ENCODE measurements around the gene TLCD2. TPM values are rescaled to one million over a fixed set of nuclear protein-coding genes. Genes with fewer than 3 reads are reported as not detected.
"Not testable (repeated sequence)": the region's sequence is repeated elsewhere in the genome, so short reads cannot be mapped to it uniquely, and the experiment has no call there.

Gene TLCD2
- total RNA-seq, 1 donor from 2014 or later: 7.5 TPM

GRCh38 chr17:1745513-1746020 lies 35.4 kb upstream of the TLCD2 start:
- intact Hi-C loops (cut with DNase I): no loop called here
- H3K27ac ChIP-seq: no peak overlapping the region
- no peak overlapping the region for H3K4me3 ChIP-seq
- no peak for TF ChIP-seq CTCF (IDR thresholded peaks at IDR 0.05)
- H3K27me3 ChIP-seq: no peaks in the 10 kb centered on the region
- no peaks in the 10 kb centered on the region for H3K9me3 ChIP-seq
- H3K36me3 ChIP-seq: no peaks in the 10 kb centered on the region
- DNase-seq (ENCODE audit: low spot score in 2 of 2): no peak
- no peaks in the 10 kb centered on the region for H3K4me1 ChIP-seq

GRCh38 chr17:1744551-1745512 lies 34.7 kb upstream of the TLCD2 start:
- H3K4me1 ChIP-seq: no peaks in the 10 kb centered on the region
- DNase-seq (ENCODE audit: low spot score in 2 of 2): no peak
- no peaks in the 10 kb centered on the region for H3K27me3 ChIP-seq
- intact Hi-C loops (cut with DNase I): no loop called here
- no peaks in the 10 kb centered on the region for H3K36me3 ChIP-seq
- no peaks in the 10 kb centered on the region for H3K9me3 ChIP-seq
- no peak for TF ChIP-seq CTCF (IDR thresholded peaks at IDR 0.05)
- H3K27ac ChIP-seq: peak overlapping the region in 1 of 2 donors; percentile 25
- no peak overlapping the region for H3K4me3 ChIP-seq

GRCh38 chr17:1743088-1743439 lies 32.9 kb upstream of the TLCD2 start:
- no peak for TF ChIP-seq CTCF (IDR thresholded peaks at IDR 0.05)
- Histone ChIP-seq H3K27ac (no peak overlapping the region), H3K36me3 (peaks cover under 1 to 3% of the 10 kb centered on the region in 2 donors), H3K4me1 (no peaks in the 10 kb centered on the region), H3K4me3 (no peak overlapping the region), H3K9me3 (no peaks in the 10 kb centered on the region), H3K27me3 (no peaks in the 10 kb centered on the region)
- intact Hi-C loops (cut with DNase I): no loop called here
- DNase-seq (ENCODE audit: low spot score in 2 of 2): no peak

- H3K4me1 ChIP-seq: no peaks in the 10 kb centered on the region
- no peak within 1 kb of the TSS for H3K27ac ChIP-seq
- no peaks in the 10 kb centered on the region for H3K27me3 ChIP-seq
- DNase-seq (ENCODE audit: low spot score in 2 of 2): no peak
- TF ChIP-seq CTCF (IDR thresholded peaks at IDR 0.05): no peak
- intact Hi-C loops (cut with DNase I): no loop called here
- no peaks in the 10 kb centered on the region for H3K9me3 ChIP-seq
- H3K36me3 ChIP-seq: peaks cover 5 to 8% of the 10 kb centered on the region in 2 donors
- H3K4me3 ChIP-seq: no peak within 1 kb of the TSS
These were observed 32.4 kb upstream of the TLCD2 start, which contains the start of gene SERPINF2 for GRCh38 chr17:1742371-1743087. Gene SERPINF2 (plus strand): TSS chr17:1742871. CDS start chr17:1744996, 2,125 bp downstream.

GRCh38 chr17:1741899-1742298 lies 31.7 kb upstream of the TLCD2 start:
- intact Hi-C loops (cut with DNase I); DNase-seq (ENCODE audit: low spot score in 2 of 2); H3K27me3 ChIP-seq; H3K9me3 ChIP-seq; H3K27ac ChIP-seq; H3K4me1 ChIP-seq; H3K4me3 ChIP-seq: not testable (repeated sequence)
- H3K36me3 ChIP-seq: peaks cover 11 to 14% of the 10 kb centered on the region in 2 donors

Data from ascending aorta (tissue), 2 donors.